ENCODE results near the gene CLDN19.
"Not testable (repeated sequence)": the region's sequence is repeated elsewhere in the genome, so short reads cannot be mapped to it uniquely, and the experiment has no call there.

DNA sequence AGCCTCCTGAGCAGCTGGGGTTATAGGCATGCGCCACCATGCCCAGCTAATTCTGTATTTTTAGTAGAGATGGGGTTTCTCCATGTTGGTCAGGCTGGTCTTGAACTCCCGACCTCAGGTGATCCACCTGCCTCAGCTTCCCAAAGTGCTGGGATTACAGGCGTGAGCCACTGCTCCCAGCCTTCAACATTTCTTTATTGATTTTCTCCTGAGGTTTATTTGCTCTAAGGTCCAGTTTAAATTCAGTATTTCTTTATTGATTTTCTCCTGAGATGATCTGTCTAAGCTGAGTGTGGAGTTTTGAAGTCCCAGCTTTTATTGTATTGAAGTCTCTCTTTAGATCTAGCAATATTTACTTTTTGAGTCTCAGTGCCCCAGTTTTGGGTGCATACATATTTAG, 27.2 kb downstream of the CLDN19 start:
- not testable (repeated sequence) for TF ChIP-seq POLR2A (IDR thresholded peaks at IDR 0.05); CTCF (IDR thresholded peaks at IDR 0.05 in 8 of 11, conservative IDR thresholded peaks at IDR 0.05 in 3 of 11); POLR2AphosphoS5 (IDR thresholded peaks at IDR 0.05)
